GM18858 (cell line): ENCODE data around the gene GPR39.

Source experiments
- ATAC-seq: cut with Tn5 transposase; IDR thresholded peaks from one replicate; pipeline ENCODE4 v1.9.1; 2021; ENCODE audit not compliant: unreplicated experiment

GPR39 gene

DNA sequence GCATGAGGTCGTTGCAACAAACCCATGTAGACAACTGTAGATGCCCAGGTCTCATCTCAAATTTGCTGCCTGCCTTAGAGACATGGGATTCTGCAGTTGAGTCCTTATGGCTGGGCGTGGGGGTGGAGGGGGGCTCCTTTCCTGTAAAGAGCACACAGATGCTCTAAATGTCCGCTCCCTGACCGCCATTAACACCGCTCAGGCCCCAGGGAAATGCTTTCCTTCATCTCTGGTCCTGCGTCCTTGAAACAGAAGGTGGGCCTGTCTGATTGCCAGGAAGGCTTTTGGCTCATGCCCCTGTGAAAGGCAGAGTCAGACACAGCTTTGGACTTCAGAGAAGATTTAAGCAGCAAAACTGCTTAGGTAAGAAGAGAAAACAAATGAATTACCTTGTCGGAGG lies 25.7 kb downstream of the GPR39 start:
- ATAC-seq, result no peak

DNA sequence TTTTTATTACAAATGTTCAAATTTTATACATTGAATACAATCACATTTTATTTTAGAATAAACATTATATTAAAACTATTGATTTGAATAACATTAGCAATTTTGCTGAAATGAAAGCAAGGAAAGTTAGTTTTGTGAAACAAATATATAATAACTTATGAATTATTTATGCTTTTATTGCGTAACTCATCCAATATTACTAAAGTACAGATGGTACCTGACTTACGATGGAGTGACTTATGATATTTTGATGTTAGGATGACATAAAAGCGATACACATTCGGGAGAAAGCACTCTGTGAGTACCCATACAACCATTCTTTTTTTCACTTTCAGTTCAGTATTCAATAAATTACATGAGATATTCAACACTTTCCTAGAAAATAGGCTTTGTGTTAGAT lies 26.5 kb downstream of the GPR39 start:
- no peak for ATAC-seq

DNA sequence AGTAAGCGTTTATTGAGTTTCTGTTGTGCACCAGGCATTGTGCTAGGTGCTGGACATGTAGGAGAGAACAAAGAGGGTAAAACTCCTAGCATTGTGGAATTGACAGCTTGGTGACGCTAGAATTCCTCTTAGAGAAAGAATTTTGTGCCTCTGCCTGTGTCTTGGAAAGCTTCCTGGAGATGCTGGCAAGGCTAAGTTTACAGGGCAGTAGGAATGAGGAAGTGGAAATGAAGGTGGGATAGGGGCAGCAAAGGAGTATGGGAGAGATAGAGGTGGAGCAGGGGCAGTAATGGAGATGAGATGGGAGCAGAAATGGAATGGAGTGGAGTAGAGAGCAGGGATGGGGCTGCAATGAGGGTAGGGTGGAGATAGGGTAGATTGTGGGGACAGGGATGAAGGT lies 29.8 kb downstream of the GPR39 start:
- no peak for ATAC-seq

DNA sequence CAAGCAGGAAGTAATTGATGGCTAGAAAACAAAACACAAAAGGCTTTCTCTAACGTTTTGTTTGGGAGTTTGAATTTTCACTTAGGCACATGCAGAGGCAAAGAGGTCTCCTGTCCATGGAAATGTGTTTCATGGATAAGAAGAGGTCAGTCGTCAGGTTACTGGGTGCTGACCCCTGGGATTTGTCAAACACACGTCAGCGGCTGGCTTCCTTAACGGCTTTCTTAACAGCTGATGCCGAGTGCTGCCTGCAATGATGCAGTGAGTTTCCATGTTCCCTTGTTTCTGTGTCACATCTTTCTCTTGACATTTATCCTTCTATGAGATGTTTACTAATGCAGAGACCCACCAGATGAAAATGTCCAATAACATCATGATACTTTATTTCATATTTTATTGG lies 31.7 kb downstream of the GPR39 start:
- ATAC-seq, result no peak

DNA sequence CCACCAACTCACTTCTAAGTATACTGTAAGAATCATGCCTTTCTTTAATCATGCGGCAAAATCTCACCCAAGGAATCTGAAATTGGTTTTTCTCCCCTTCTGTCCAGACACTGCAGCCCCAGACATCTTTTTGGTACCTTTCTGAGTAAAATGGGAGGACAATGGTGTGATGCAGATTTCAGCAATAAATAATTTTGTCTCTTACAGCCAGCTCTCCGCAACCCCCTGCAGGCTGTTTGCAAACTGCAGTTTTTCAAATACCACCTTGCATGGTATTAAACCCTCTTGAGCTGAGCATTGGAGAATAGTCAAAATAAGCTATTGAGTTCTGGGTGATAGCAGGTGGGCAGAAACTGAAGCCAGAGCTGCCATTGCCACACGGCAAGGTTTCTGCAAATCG lies 32.2 kb downstream of the GPR39 start:
- no peak for ATAC-seq

DNA sequence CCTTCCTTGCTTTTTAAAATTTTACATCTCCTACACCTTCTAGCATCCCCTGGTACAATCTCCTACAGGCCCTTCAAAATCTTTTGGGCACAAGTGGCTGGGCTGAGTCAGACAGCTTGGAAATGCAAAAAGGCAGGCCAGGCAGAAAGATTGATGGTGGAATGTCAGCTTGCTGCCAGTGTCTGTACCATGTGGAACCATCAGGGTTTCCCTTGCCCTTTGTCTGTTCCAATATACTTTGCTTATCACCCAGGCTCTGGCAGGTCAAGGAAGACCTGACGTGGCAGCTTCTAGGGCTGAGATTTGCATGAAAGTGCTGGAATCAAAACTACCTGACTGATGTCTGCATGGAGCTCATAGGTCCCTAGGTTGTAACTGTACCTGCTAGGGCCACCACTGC lies 33.3 kb downstream of the GPR39 start:
- no peak for ATAC-seq

DNA sequence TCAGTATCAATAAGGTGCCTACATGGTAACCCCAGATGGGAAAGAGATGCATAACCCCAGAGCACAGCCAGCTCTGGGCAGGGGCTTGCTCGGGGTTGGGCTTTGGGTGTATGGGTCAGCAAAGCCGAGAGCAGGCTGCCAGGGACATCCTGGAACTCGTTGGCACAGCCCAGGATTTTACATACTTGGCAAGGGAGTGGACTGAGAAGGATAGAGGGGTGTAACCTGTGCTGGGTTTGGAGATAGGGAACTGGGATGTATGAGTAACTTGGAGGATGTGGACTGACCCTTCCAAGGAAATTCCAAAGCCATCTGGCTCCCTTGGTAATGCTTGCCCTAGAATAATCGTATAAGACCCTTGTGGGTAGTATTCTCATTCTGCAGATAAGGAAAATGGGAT lies 44.2 kb downstream of the GPR39 start:
- no peak for ATAC-seq

DNA sequence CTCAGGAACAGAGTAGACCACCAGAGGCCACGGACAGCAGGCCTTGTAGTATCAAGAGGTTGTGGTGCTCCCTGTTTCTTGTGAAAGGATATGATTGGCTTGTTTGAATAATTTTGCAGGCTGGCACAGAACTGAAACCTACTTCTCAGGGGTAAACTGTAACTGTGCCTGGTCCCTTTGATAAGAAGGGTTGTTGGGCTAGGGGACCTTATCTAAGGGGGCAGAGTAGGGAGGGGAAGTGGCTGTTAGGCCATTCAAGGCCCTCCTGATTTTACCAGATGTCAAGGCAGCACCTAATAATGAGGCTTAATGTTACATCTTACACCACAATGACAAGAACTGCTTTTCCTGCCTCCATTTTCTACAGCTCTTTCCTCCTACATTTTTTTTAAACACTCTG lies 45.6 kb downstream of the GPR39 start:
- no peak for ATAC-seq

DNA sequence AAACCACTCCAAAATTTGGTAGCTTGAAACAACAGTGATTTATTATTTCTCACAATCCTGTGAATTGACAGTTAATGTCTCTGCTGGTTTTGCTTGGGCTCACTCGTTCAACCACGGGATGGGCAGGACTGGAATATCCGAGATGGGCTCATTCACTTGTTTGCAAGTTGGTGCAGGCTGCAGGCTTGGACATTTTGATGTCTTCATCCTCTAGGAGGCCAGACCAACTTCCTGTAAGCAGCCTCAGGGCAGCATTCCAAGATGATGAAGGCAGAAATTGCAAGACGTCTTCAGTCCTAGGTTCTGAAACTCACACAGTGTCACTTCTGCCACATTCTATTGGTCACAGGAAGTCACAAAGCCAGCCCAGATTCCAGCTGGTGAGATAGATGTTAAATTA lies 47.1 kb downstream of the GPR39 start:
- ATAC-seq, result no peak

DNA sequence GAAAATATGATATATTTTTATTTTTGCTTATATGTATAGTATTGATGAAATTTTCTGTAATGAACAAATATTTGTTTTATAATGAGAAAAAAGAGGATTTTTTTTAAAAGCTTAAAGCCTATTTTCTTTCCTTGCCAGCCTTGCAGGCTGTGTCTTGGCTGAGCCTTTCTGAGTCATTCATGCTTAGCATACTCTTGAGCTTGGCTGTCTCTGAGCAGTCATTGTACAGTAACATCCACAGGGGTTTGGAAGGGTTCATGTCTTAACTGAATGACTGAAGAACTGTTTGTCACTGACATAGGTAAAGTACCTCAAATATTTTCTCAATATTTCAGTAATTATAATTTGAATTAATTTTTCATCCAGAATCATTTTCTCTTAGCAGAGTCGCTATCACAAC lies 49.3 kb downstream of the GPR39 start:
- ATAC-seq, result no peak

DNA sequence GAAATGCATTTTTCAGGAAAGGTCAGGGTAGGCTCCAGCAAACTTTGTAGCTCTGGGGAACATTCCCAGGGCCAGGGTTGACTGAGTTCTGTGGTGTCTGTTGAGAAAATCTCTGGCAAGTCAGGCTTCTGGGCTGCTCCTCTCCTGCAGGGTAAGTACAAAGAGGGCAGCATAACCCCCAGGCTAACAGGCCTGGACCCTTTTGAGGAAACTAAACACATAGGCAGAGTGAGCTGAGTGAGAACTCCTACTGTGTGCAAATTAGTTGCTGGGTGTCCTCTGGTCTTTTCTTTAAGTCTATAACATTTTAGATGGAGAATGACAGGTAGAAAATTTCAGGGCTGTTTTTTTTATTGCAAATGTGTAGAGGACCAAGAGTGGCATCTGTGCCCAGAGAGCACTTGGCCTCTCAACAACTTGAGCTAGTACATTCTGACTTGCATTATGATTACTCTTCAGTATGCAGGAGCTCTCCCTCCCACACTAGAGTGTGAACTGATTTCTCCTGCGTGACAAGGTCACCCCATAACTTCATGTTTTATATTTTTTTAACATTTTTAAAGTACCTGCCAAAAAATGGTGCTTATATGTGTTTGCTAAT lies 49.9 kb downstream of the GPR39 start:
- ATAC-seq, result no peak

DNA sequence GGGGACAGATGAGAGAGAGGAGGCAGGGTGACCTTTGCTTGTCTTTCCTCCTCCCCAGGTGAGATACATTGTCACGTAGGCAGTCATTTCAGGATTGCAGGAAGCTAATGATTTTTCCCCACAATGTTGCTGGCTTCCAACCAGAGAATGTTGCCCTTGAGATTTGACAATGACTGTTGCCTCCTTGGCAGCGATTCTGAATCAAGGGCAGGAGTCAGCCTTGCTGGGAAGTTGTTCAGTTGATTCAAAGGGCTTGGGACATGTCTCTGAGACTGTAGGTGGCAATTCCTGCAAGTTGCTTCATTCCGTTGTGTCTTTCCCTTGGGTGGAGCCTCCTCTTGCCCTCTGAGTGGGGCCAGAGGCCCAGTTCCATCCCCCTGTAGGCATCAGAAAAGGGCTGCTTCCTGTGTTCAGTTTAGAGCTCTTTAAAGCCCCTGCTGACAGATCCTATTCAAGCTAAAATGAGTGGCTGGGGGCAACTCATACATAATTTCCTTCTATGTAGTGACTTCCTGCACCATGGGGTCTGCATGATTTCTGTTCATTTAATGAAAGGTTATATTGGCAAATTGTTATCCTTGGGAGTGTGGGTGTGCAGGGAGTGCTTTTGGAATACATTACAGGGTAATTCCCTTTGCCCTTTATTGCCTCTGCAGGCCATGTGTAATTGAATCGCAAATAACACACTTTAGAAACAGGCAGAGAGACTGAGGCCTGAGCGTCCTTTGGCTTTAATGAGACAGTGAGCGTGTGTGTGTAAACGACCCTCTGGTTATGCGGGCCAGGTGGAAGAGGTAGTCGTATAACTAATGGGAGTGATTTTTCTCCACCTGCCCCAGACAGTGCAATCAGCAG lies 52.4 kb downstream of the GPR39 start:
- ATAC-seq, result no peak

DNA sequence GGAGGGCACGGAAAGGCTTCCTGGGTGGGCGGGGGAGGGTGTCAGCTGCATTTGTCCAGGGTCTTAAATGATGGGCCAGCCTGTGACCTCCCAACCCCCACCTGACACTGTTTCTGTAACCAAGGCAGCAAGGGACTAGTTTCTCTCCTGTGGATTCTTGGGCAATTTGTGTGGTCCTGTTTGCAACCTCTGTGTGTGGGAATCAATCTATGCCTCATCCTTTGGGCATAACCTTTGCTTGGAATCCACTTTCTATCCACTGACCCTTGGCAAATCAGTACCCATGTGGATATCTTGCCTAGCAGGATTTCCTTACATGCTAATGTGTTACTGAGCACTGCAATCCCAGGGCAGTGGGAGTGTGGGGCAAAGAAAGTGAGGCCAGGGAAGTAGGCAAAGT lies 54.1 kb downstream of the GPR39 start:
- ATAC-seq, result no peak

DNA sequence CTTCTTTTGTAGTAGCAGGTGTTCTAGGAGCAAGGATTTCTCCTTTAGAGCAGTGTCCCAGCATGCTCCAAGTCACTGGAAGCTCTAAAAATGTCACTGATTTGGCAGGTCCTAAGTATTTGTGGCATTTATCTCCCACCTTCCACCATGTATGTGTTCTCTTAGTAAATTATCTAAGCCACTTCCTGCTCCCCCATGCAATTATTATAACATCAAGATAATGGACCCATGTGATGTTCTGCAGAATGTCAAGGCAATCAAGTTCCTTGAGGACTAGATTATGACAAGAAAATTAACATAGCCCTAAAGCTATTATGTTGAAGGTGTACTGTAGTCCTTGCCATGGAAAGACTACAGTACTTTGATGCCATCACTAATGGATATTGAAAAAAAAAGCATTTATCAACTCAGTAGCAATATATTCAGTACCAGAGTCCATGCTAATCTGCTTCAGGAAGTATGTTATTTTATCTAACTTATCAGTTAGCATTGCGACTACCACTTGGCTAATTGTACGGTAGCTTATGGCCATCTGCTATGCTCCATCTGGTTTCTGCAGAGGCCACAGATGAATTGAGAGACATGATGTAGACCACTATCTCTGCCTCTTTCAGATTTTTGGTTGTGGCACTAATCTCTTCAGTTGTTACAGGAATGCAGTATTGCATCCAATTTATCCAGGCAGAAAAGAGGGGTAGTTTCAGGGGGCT lies 56.7 kb downstream of the GPR39 start:
- no peak for ATAC-seq

DNA sequence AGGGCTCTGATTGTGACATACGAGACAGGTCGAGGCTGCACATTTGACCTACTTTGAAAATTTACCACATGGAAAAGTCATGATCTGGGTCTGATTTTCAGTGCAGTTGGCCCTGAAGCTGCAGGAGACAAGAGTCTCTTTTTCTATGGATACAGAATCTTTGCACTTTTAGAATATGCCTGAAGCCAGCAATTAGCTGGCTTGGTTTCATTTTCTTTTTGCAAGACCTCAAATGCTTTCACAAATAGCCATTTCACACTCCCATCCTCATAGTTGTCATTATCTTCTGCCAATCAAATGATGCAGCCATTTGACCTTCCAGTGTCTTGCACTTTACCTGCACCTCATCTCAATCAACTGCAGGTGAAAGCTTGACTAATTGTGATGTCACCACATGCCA lies 59.0 kb downstream of the GPR39 start:
- no peak for ATAC-seq

DNA sequence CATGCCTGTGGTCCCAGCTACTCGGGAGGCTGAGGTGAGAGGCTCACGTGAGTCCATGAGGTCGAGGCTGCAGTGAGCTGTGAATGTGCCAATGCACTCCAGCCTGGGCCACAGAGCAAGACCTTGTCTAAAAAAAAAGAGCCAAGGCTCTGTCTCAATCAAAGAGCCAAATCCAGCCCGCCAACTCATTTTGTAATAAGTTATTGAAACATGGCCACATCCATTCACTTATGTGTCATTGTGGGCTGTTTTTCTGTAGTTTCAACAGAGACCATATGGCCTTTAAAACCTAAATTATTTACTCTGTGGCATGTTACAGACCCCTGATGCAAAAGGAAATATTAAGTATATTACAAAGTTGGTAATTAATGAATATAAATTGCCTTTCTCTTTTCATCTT lies 60.8 kb downstream of the GPR39 start:
- no peak for ATAC-seq

DNA sequence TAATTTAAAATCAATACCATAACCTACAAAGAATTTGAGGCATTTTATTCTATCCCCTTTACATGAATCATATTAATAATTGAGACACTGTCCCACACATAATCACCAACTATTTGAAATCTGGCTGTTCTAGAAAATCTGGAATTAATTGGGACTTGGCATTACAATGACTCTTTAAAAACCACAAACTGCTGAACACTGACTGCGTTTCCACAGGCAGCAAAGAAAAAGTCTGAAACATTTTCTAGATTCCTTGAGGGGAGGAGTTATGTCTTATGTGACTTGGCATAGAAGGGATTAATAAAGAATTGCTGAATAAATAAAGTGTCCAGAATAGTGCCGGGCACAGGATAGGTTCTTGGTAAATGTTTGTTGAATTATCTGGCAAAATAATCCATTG lies 61.4 kb downstream of the GPR39 start:
- no peak for ATAC-seq

DNA sequence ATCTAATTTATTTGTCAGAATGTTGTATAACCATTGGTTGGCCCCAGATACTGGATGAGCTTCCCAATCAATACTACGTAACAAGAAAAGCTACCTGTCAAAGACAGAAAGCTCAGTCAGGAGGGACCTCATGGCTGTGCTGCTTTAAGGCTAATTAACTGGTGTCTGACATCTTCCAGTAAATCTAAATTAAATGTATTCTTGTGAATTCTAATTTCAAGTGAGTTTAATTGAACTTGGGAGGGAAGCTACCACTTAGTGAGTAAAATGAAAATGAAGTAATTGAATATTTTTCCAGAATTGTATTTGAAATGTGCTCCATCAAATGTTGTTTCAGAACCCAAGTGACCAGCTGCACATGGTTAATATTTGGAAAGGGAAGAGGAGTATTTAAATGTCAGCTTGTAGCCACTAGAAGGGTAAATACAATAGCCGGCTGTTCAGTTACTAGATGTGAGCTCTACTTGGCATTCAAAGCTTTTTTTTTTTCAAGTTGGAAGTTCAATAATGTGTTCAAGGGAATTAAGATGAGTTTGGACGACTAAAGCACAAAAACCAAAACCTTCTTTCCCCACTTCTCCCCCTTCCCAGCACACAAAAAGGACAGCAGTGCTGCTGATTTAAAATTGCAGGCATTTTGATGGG lies 62.0 kb downstream of the GPR39 start:
- no peak for ATAC-seq

DNA sequence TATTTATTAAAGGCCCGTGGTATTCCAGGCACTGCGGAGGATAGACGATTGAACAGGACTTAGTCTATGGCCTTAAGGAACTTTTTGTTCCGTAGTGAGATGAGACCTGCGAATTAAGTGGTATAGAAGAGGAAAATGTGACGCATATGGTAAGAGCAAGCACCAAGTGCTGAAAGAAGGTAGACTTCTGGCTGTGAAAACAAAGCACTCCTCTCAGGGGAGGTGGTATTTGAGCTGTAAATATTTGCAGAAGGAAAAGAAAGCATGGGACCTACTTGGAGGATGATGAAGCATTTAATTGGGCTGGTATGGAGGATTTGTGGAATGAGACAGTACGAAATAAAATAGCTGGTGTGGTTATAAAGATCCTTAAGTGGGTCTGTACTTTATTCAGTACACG lies 62.5 kb downstream of the GPR39 start:
- ATAC-seq, result no peak

DNA sequence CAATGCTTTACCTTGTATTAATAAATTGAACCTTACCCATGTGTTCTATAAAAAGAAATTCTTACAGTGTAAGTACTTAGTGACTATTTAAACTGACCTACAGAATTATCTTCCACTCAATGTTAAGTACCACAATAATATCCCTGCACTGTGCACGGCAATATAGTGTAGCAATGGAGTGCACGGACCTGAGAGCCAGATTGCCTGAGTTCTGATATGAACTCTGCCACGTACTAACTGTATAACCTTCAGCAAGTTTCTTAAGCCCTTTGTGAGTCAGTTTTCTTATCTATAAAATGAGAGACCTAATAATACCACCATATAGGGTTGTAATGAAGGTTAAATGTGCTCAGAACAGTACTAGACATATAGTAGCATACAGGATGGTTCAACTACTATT lies 66.2 kb downstream of the GPR39 start:
- ATAC-seq, result no peak

DNA sequence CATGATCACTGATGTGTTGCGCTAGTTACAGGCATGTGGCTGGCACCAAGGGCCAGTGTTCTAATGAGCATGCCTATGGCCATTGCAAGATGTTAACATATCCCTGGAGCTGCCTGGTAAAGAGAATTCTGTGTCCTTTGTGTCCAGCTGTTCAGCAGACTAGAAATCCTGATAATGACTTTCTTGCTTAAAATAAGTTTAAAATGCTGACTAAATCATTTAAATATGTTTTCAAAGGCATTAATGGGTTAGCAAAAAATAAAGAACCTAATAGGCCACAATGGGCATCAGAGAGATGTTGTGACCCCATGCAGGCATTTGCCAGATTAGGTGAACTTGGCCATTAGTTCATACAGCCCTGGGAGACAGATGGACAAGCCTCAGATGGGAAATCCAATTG lies 67.5 kb downstream of the GPR39 start:
- ATAC-seq, result no peak

DNA sequence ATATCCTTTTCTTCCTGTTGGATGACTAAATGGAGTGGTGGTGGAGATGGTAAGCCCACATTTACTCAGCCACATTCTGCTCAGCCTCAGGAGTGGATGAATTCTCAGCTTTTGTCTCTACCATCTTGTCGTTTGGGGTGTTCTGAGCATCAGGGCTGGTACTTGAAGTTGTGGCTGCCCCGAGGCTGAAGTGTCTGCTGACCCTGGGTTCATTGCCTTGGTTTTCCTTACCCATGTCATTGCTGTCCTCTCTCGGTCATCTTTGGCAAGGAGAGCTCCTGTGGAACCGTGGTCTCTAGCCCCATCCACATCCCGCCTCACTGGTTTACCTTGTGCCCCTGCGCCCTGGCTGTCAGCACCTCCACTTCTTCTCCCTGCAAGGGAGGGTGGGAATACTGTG lies 71.9 kb downstream of the GPR39 start:
- ATAC-seq, result no peak
